Adrenal gland (tissue), 5 donors: Measurements from ENCODE around the gene UBE2QL1.

Source experiments
- CTCF ChIP-seq, 6 experiments: fragments of 450-650 bp in 4 of 6; fragments of 200-600 bp in 2 of 6; sonication (generic) in 1 of 6; IDR thresholded peaks; 1 replicate in 5 of 6; 2 replicates in 1 of 6; pipeline versions ENCODE4 v1.5.1 to v1.8.0; 2016 to 2021; ENCODE audit warnings: antibody characterized with exemption in 6 of 6, mild to moderate bottlenecking in 2 of 6, moderate library complexity in 1 of 6
- POLR2A ChIP-seq, 2 donors: fragments of 450-650 bp; IDR thresholded peaks; one replicate each; pipeline ENCODE4 v1.6.1; 2017; ENCODE audit warnings: antibody characterized with exemption in 2 of 2, mild to moderate bottlenecking in 2 of 2, moderate library complexity in 1 of 2
- donor health status: DM: no; HTN: no; CAD: no.

- no peak for TF ChIP-seq CTCF (IDR thresholded peaks at IDR 0.05)
- TF ChIP-seq POLR2A (IDR thresholded peaks at IDR 0.05): no peak
Measured at GRCh38 chr5:6423327-6424109, 25.1 kb upstream of the UBE2QL1 start.
